ENCODE results near the gene TMEM164. TPM values are rescaled to one million over a fixed set of nuclear protein-coding genes. Genes with fewer than 3 reads are reported as not detected.
A peak's percentile ranks its signal among the peaks of the same experiment; 100 is the strongest.

The TMEM164 gene
- total and polyA plus RNA-seq, 2 donors (not counting 1 experiment from before 2014, with no cell fraction given), result 5.7 to 10.2 TPM

- Histone ChIP-seq H3K9me3 (ENCODE audit: control insufficient read depth, insufficient read depth, low read depth, low read length) (no peaks in the 10 kb centered on the region), H2AFZ (ENCODE audit: low read length) (no peak overlapping the region), H3K79me2 (ENCODE audit: control insufficient read depth, insufficient read depth, low read length) (no peaks in the 10 kb centered on the region), H3K9ac (ENCODE audit: insufficient read depth, low read length) (no peak overlapping the region), H3K27ac (ENCODE audit: insufficient read depth, low read length) (no peak overlapping the region), H3K4me3 (replicated peaks in 1 of 4; ENCODE audit: control extremely low read depth in 1 of 4, insufficient read depth in 1 of 4, low read depth in 3 of 4, low read length in 4 of 4) (no peak overlapping the region), H3K36me3 (ENCODE audit: control insufficient read depth, insufficient read depth, low read length) (no peaks in the 10 kb centered on the region), H3K4me1 (ENCODE audit: control insufficient read depth, extremely low read depth, insufficient read depth, low read length) (peaks cover 3% of the 10 kb centered on the region), H4K20me1 (ENCODE audit: control insufficient read depth, extremely low read depth, insufficient read depth, low read length) (no peaks in the 10 kb centered on the region), H3K4me2 (ENCODE audit: extremely low read depth, insufficient read depth, low read length) (no peak overlapping the region), H3K27me3 (ENCODE audit: control insufficient read depth, insufficient read depth, low read length) (no peaks in the 10 kb centered on the region)
- DNase-seq (ENCODE audit: low read depth in 2 of 2), result no peak
- TF ChIP-seq CTCF (conservative IDR thresholded peaks at IDR 0.05 in 1 of 2, IDR thresholded peaks at IDR 0.05 in 1 of 2; ENCODE audit: low read depth in 1 of 2, low read length in 2 of 2), result no peak
- no peak for TF ChIP-seq EZH2 (IDR thresholded peaks at IDR 0.05; ENCODE audit: low read length, missing control alignments)
These were observed 17.6 kb downstream of the TMEM164 start for GRCh38 chrX:110020536-110020935.

- H3K9ac ChIP-seq (ENCODE audit: insufficient read depth, low read length), result no peak overlapping the region
These were observed 18.5 kb downstream of the TMEM164 start for GRCh38 chrX:110021258-110022022.

More at GRCh38 chrX:110021258-110022022, 18.5 kb downstream of the TMEM164 start:
- TF ChIP-seq EZH2 (IDR thresholded peaks at IDR 0.05; ENCODE audit: low read length, missing control alignments) (no peak), CTCF (conservative IDR thresholded peaks at IDR 0.05 in 1 of 2, IDR thresholded peaks at IDR 0.05 in 1 of 2; ENCODE audit: low read depth in 1 of 2, low read length in 2 of 2) (no peak)
- DNase-seq (ENCODE audit: low read depth in 2 of 2), result peak; percentile 53 to 88
- Histone ChIP-seq H2AFZ (ENCODE audit: low read length) (no peak overlapping the region), H3K27ac (ENCODE audit: insufficient read depth, low read length) (no peak overlapping the region), H3K4me2 (ENCODE audit: extremely low read depth, insufficient read depth, low read length) (no peak overlapping the region), H3K36me3 (ENCODE audit: control insufficient read depth, insufficient read depth, low read length) (no peaks in the 10 kb centered on the region), H3K79me2 (ENCODE audit: control insufficient read depth, insufficient read depth, low read length) (no peaks in the 10 kb centered on the region), H3K4me1 (ENCODE audit: control insufficient read depth, extremely low read depth, insufficient read depth, low read length) (peaks cover 3% of the 10 kb centered on the region), H3K9me3 (ENCODE audit: control insufficient read depth, insufficient read depth, low read depth, low read length) (no peaks in the 10 kb centered on the region), H3K4me3 (replicated peaks in 1 of 4; ENCODE audit: control extremely low read depth in 1 of 4, insufficient read depth in 1 of 4, low read depth in 3 of 4, low read length in 4 of 4) (no peak overlapping the region), H4K20me1 (ENCODE audit: control insufficient read depth, extremely low read depth, insufficient read depth, low read length) (no peaks in the 10 kb centered on the region), H3K27me3 (ENCODE audit: control insufficient read depth, insufficient read depth, low read length) (no peaks in the 10 kb centered on the region)
